Panc1 (cell line): Measurements from ENCODE around the gene SPTBN1.

Source experiments
- POLR2AphosphoS5 ChIP-seq: IDR thresholded peaks from 2 replicates; pipeline ENCODE4 v1.6.1; 2012; ENCODE audit warnings: mild to moderate bottlenecking, low read depth, low read length, moderate library complexity
- REST ChIP-seq, 2 experiments: IDR thresholded peaks; 2 replicates each; pipeline ENCODE4 v1.6.1; 2011 to 2012; ENCODE audit warnings: low read depth in 2 of 2, control low read depth in 1 of 2, low read length in 1 of 2, mild to moderate bottlenecking in 1 of 2, moderate library complexity in 1 of 2; ENCODE audit not compliant: insufficient read depth in 1 of 2
- SIN3A ChIP-seq: IDR thresholded peaks from 2 replicates; pipeline ENCODE4 v1.6.1; 2012; ENCODE audit warnings: low read depth, mild to moderate bottlenecking, low read length, moderate library complexity, borderline replicate concordance; ENCODE audit not compliant: insufficient read depth
- TCF7L2 ChIP-seq: IDR thresholded peaks from 2 replicates; pipeline ENCODE4 v1.6.1; 2011; ENCODE audit warnings: mild to moderate bottlenecking, low read depth, low read length, inconsistent platforms
- TF ChIP-seq, protein P1 (sequence below): fragments of 450-650 bp; IDR thresholded peaks from 2 replicates; pipeline ENCODE4 v1.5.1; 2017; ENCODE audit warnings: mild to moderate bottlenecking

DNA sequence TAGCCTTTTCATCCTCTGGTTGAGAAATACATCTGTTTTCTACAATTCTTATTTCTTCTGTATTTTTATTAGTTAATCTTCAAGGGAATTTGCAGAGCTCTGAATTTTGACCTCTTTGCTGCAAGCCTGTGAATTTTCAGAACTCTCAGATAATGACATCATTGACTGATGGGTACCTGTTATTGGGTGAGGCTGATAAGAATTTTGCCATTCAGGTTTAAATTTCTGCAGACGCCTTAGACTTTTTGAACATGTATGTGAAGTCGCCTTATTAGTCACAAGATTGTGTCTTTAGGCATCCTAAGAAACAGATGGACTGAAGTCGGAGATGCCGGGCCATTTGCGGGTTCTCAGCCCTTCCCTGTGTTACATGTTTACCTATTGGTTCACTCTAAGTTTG is 82.4 kb downstream of the SPTBN1 start:
- TF ChIP-seq TCF7L2 (no peak), POLR2AphosphoS5 (no peak), REST (IDR thresholded peaks at IDR 0.05; ENCODE audit: insufficient read depth in 1 of 2, low read depth in 2 of 2, low read length in 1 of 2) (no peak), SIN3A (no peak)
- TF ChIP-seq, protein P1, sequence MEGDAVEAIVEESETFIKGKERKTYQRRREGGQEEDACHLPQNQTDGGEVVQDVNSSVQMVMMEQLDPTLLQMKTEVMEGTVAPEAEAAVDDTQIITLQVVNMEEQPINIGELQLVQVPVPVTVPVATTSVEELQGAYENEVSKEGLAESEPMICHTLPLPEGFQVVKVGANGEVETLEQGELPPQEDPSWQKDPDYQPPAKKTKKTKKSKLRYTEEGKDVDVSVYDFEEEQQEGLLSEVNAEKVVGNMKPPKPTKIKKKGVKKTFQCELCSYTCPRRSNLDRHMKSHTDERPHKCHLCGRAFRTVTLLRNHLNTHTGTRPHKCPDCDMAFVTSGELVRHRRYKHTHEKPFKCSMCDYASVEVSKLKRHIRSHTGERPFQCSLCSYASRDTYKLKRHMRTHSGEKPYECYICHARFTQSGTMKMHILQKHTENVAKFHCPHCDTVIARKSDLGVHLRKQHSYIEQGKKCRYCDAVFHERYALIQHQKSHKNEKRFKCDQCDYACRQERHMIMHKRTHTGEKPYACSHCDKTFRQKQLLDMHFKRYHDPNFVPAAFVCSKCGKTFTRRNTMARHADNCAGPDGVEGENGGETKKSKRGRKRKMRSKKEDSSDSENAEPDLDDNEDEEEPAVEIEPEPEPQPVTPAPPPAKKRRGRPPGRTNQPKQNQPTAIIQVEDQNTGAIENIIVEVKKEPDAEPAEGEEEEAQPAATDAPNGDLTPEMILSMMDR = no peak
